ENCODE measurements around the gene PDZRN3. TPM values are rescaled to one million over a fixed set of nuclear protein-coding genes. Genes with fewer than 3 reads are reported as not detected.

Gene PDZRN3
- polyA plus RNA-seq, 1 of the 3 experiments (the other 2 are of a cell fraction) = 10.3 TPM

DNA sequence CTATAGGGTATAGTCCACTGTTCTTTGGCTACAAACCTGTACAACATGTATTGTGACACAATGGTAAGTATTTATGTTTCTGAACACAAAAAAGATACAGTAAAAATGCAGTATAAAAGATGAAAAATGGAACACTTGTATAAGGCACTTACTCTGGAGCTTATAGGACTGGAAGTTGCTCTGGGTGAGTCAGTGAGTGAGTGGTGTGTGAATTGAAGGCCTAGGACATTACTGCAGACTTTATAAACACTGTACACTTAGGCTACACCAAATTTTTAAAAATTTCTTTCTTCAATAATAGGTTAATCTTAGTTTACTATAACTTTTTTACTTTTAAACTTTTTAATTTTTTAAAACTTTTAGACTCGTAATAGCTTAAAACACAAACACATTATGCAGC lies 10.5 kb upstream of the PDZRN3 start (continued):
- TF ChIP-seq, protein P1, sequence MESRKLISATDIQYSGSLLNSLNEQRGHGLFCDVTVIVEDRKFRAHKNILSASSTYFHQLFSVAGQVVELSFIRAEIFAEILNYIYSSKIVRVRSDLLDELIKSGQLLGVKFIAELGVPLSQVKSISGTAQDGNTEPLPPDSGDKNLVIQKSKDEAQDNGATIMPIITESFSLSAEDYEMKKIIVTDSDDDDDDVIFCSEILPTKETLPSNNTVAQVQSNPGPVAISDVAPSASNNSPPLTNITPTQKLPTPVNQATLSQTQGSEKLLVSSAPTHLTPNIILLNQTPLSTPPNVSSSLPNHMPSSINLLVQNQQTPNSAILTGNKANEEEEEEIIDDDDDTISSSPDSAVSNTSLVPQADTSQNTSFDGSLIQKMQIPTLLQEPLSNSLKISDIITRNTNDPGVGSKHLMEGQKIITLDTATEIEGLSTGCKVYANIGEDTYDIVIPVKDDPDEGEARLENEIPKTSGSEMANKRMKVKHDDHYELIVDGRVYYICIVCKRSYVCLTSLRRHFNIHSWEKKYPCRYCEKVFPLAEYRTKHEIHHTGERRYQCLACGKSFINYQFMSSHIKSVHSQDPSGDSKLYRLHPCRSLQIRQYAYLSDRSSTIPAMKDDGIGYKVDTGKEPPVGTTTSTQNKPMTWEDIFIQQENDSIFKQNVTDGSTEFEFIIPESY (IDR thresholded peaks at IDR 0.05; ENCODE audit: borderline replicate concordance, low read depth) = no peak
- TF ChIP-seq FOXJ3 (CRISPR knock-in tag; IDR thresholded peaks at IDR 0.05) = no peak
- TF ChIP-seq, protein P2, sequence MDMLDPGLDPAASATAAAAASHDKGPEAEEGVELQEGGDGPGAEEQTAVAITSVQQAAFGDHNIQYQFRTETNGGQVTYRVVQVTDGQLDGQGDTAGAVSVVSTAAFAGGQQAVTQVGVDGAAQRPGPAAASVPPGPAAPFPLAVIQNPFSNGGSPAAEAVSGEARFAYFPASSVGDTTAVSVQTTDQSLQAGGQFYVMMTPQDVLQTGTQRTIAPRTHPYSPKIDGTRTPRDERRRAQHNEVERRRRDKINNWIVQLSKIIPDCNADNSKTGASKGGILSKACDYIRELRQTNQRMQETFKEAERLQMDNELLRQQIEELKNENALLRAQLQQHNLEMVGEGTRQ (IDR thresholded peaks at IDR 0.05; ENCODE audit: borderline replicate concordance, low read depth, low read length) = no peak
- TF ChIP-seq, protein P3, sequence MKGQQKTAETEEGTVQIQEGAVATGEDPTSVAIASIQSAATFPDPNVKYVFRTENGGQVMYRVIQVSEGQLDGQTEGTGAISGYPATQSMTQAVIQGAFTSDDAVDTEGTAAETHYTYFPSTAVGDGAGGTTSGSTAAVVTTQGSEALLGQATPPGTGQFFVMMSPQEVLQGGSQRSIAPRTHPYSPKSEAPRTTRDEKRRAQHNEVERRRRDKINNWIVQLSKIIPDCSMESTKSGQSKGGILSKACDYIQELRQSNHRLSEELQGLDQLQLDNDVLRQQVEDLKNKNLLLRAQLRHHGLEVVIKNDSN (IDR thresholded peaks at IDR 0.05; ENCODE audit: borderline replicate concordance, low read depth) = no peak
- no peak for TF ChIP-seq RCOR1 (IDR thresholded peaks at IDR 0.05; ENCODE audit: low read length)
- no peak for TF ChIP-seq ELF1 (IDR thresholded peaks at IDR 0.05)
- TF ChIP-seq JUND (IDR thresholded peaks at IDR 0.05) = no peak

DNA sequence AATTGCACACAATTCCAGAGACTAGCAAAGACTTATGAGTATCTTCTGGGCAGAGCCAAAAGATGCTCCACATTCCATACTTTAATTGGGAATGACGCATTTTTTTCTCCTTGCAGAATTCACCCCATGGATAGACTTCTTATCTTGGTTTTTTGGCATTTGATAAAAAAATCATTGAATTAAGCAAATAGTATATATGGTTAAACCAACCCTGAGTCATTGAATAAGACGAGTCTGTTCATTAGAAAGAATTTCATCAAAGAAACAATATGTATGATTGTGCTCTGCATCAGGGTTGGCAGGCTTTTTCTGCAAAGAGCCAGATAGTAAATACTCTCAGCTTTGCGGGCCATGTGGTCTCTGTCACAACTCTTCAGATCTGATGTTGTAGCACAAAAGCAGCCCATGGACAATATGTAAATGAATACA lies 9.2 kb upstream of the PDZRN3 start:
- no peaks in the 10 kb centered on the region for H4K20me1 ChIP-seq (ENCODE audit: insufficient read depth)
- no peak overlapping the region for H3K4me3 ChIP-seq (ENCODE audit: low read depth in 2 of 2, low read length in 1 of 2)
- peaks cover 16% of the 10 kb centered on the region for H3F3A ChIP-seq (replicated peaks; ENCODE audit: insufficient read depth)
- no peaks in the 10 kb centered on the region for H3K9me3 ChIP-seq
- H3K79me2 ChIP-seq (ENCODE audit: insufficient read depth) = no peaks in the 10 kb centered on the region
- ChIA-PET POLR2A (no interaction called here), CTCF (interaction anchor here (1.6 kb wide), 1 partner anchor 9 kb away, joined by 5 read pairs; the partner anchor contains the start of gene PDZRN3)
- no peak overlapping the region for H2AFZ ChIP-seq (ENCODE audit: low read depth)
- H3K9me2 ChIP-seq = no peaks in the 10 kb centered on the region
- no peak overlapping the region for H3K9ac ChIP-seq
- peaks cover 2 to 11% of the 10 kb centered on the region in 2 experiments; a peak in 3 of 4 replicates for H3K4me1 ChIP-seq (ENCODE audit: control insufficient read depth in 1 of 2, insufficient read depth in 2 of 2, low read depth in 1 of 2, low read length in 1 of 2)
- no peak overlapping the region for H3K4me2 ChIP-seq
- no peaks in the 10 kb centered on the region for H3K36me3 ChIP-seq (replicated peaks in 1 of 2; ENCODE audit: control insufficient read depth in 1 of 2, insufficient read depth in 2 of 2, low read length in 1 of 2)
- H3K27ac ChIP-seq (ENCODE audit: low read depth in 2 of 2, low read length in 1 of 2) = peak overlapping the region in 1 of 2 experiments; percentile 32; a peak in 1 of 4 replicates
- 37% methylated on average over 3 of the region's 3 CpGs for WGBS (ENCODE audit: low lambda C conversion rate)
- DNase-seq = no peak
- no peaks in the 10 kb centered on the region for H3K27me3 ChIP-seq (ENCODE audit: insufficient read depth)
- TF ChIP-seq, protein P3 (IDR thresholded peaks at IDR 0.05; ENCODE audit: borderline replicate concordance, low read depth) = no peak
- TF ChIP-seq MEF2A (IDR thresholded peaks at IDR 0.05; ENCODE audit: borderline replicate concordance, low read depth) = no peak
- TF ChIP-seq GATA2 (CRISPR knock-in tag; IDR thresholded peaks at IDR 0.05) = no peak
- TF ChIP-seq FOSL2 (IDR thresholded peaks at IDR 0.05; ENCODE audit: borderline replicate concordance, low read depth) = peak; percentile 44; the same call in 1 of the 2 replicates
- TF ChIP-seq TCF12 (IDR thresholded peaks at IDR 0.05) = peak; percentile 85
- no peak for TF ChIP-seq ELF1 (IDR thresholded peaks at IDR 0.05)
- no peak for TF ChIP-seq MXI1 (IDR thresholded peaks at IDR 0.05; ENCODE audit: low read depth, low read length)
- TF ChIP-seq, protein P4, sequence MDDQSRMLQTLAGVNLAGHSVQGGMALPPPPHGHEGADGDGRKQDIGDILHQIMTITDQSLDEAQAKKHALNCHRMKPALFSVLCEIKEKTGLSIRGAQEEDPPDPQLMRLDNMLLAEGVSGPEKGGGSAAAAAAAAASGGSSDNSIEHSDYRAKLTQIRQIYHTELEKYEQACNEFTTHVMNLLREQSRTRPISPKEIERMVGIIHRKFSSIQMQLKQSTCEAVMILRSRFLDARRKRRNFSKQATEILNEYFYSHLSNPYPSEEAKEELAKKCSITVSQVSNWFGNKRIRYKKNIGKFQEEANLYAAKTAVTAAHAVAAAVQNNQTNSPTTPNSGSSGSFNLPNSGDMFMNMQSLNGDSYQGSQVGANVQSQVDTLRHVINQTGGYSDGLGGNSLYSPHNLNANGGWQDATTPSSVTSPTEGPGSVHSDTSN (IDR thresholded peaks at IDR 0.05) = peak; percentile 46
- TF ChIP-seq EZH2phosphoT487 (IDR thresholded peaks at IDR 0.05; ENCODE audit: borderline replicate concordance, low read depth) = no peak
- TF ChIP-seq EP300 (IDR thresholded peaks at IDR 0.05; ENCODE audit: borderline replicate concordance in 1 of 2, low read depth in 1 of 2, low read length in 1 of 2) = peak; percentile 8 to 51; a peak in 1 of 4 replicates
- no peak for TF ChIP-seq POLR2AphosphoS5 (IDR thresholded peaks at IDR 0.05; ENCODE audit: low read depth, low read length)
- no peak for TF ChIP-seq SMC3 (IDR thresholded peaks at IDR 0.05; ENCODE audit: low read depth, low read length)
- peak; percentile 50; the same call in 1 of the 2 replicates for TF ChIP-seq JUND (IDR thresholded peaks at IDR 0.05)
- no peak for TF ChIP-seq FOXJ3 (CRISPR knock-in tag; IDR thresholded peaks at IDR 0.05)
- TF ChIP-seq, protein P5, sequence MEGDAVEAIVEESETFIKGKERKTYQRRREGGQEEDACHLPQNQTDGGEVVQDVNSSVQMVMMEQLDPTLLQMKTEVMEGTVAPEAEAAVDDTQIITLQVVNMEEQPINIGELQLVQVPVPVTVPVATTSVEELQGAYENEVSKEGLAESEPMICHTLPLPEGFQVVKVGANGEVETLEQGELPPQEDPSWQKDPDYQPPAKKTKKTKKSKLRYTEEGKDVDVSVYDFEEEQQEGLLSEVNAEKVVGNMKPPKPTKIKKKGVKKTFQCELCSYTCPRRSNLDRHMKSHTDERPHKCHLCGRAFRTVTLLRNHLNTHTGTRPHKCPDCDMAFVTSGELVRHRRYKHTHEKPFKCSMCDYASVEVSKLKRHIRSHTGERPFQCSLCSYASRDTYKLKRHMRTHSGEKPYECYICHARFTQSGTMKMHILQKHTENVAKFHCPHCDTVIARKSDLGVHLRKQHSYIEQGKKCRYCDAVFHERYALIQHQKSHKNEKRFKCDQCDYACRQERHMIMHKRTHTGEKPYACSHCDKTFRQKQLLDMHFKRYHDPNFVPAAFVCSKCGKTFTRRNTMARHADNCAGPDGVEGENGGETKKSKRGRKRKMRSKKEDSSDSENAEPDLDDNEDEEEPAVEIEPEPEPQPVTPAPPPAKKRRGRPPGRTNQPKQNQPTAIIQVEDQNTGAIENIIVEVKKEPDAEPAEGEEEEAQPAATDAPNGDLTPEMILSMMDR (IDR thresholded peaks at IDR 0.05) = no peak
- TF ChIP-seq NFIC (IDR thresholded peaks at IDR 0.05; ENCODE audit: borderline replicate concordance) = 0 out of 2 replicates have a peak, but pooled peaks have one; percentile 45
- TF ChIP-seq, protein P1 (IDR thresholded peaks at IDR 0.05; ENCODE audit: borderline replicate concordance, low read depth) = no peak
- TF ChIP-seq RFX5 (IDR thresholded peaks at IDR 0.05; ENCODE audit: low read length) = no peak
- TF ChIP-seq RXRA (IDR thresholded peaks at IDR 0.05; ENCODE audit: borderline replicate concordance, low read depth) = peak; percentile 27; the same call in 1 of the 2 replicates
- TF ChIP-seq FOXM1 (IDR thresholded peaks at IDR 0.05; ENCODE audit: low read depth) = no peak

Measured in SK-N-SH (cell line).